Thymus (tissue), 14 donors: ENCODE data around the gene ZNF506. TPM values are rescaled to one million over a fixed set of nuclear protein-coding genes. Genes with fewer than 3 reads are reported as not detected.
"Not testable (repeated sequence)": the region's sequence is repeated elsewhere in the genome, so short reads cannot be mapped to it uniquely, and the experiment has no call there.

Source experiments
- DNase-seq, 9 donors: peaks; one replicate each; pipeline ENCODE4 v3.0.0-alpha.2; 2013; ENCODE audit warnings: low spot score in 9 of 9, low read depth in 6 of 9, missing footprints in 1 of 9
- H3K27ac ChIP-seq, 2 donors: one replicate each; pipeline ENCODE4 v1.5.1; 2013; ENCODE audit warnings: control low read depth in 1 of 2, low read depth in 1 of 2, low read length in 1 of 2, mild to moderate bottlenecking in 1 of 2, moderate library complexity in 1 of 2
- H3K27me3 ChIP-seq, 2 donors: one replicate each; pipeline ENCODE4 v1.5.1; 2013; ENCODE audit warnings: low read length in 1 of 2; ENCODE audit not compliant: control insufficient read depth in 2 of 2, insufficient read depth in 1 of 2
- H3K36me3 ChIP-seq, 2 donors: one replicate each; pipeline ENCODE4 v1.5.1; 2013; ENCODE audit warnings: low read length in 1 of 2, mild to moderate bottlenecking in 1 of 2, moderate library complexity in 1 of 2; ENCODE audit not compliant: control insufficient read depth in 2 of 2, insufficient read depth in 2 of 2
- H3K4me1 ChIP-seq, 2 donors: one replicate each; pipeline ENCODE4 v1.5.1; 2013; ENCODE audit warnings: low read length in 2 of 2; ENCODE audit not compliant: control insufficient read depth in 2 of 2, insufficient read depth in 2 of 2
- H3K4me3 ChIP-seq, 2 donors: one replicate each; pipeline ENCODE4 v1.5.1; 2013; ENCODE audit warnings: low read length in 2 of 2, control low read depth in 1 of 2, mild to moderate bottlenecking in 1 of 2
- H3K9me3 ChIP-seq, 2 donors: one replicate each; pipeline ENCODE4 v1.5.1; 2013; ENCODE audit warnings: low read length in 1 of 2, mild to moderate bottlenecking in 1 of 2; ENCODE audit not compliant: control insufficient read depth in 2 of 2, insufficient read depth in 1 of 2
- WGBS: extraction: QIAGEN DNeasy Blood & Tissue Kit; methylation state at CpG from one replicate; pipeline ENCODE4 v1.1.7; 2013; 5-methylcytosine and 5-hydroxymethylcytosine counted together
- long read RNA-seq, 10 donors: transcript quantifications; one replicate each; lab custom pipeline, GENCODE V29; 2026
- polyA plus RNA-seq: library from polyadenylated mRNA; stranded (reverse); fragments of 200-250 nt; gene quantifications from one replicate; pipeline ENCODE4 v1.2.3, GENCODE V29; 2013
- total RNA-seq: library from RNA; stranded (reverse); fragments of 120-200 nt; gene quantifications from one replicate; pipeline ENCODE4 v1.2.4, GENCODE V29; 2013
- donor health status: healthy.

Gene ZNF506
- total RNA-seq (15.6 TPM), polyA plus RNA-seq (14.4 TPM)
- long read RNA-seq, donor 1, full-length matches to known transcripts = 4 of 4 reads
- long read RNA-seq, donor 1, partial matches to known transcripts = 0 of 4 reads
- long read RNA-seq, donor 1, other reads (novel, unspliced or antisense) = 0 of 4 reads
- long read RNA-seq, donor 2, full-length matches to known transcripts = 40 of 47 reads
- long read RNA-seq, donor 2, partial matches to known transcripts = 7 of 47 reads
- long read RNA-seq, donor 2, other reads (novel, unspliced or antisense) = 0 of 47 reads
- long read RNA-seq, donor 3, full-length matches to known transcripts = 11 of 11 reads
- long read RNA-seq, donor 3, partial matches to known transcripts = 0 of 11 reads
- long read RNA-seq, donor 3, other reads (novel, unspliced or antisense) = 0 of 11 reads
- long read RNA-seq, donor 4, full-length matches to known transcripts = 12 of 12 reads
- long read RNA-seq, donor 4, partial matches to known transcripts = 0 of 12 reads
- long read RNA-seq, donor 4, other reads (novel, unspliced or antisense) = 0 of 12 reads
- long read RNA-seq, donor 5, full-length matches to known transcripts = 16 of 21 reads
- long read RNA-seq, donor 5, partial matches to known transcripts = 5 of 21 reads
- long read RNA-seq, donor 5, other reads (novel, unspliced or antisense) = 0 of 21 reads
- long read RNA-seq, donor 6, full-length matches to known transcripts = 7 of 16 reads
- long read RNA-seq, donor 6, partial matches to known transcripts = 9 of 16 reads
- long read RNA-seq, donor 6, other reads (novel, unspliced or antisense) = 0 of 16 reads
- long read RNA-seq, donor 7, full-length matches to known transcripts = 9 of 26 reads
- long read RNA-seq, donor 7, partial matches to known transcripts = 17 of 26 reads
- long read RNA-seq, donor 7, other reads (novel, unspliced or antisense) = 0 of 26 reads
- long read RNA-seq, donor 8, full-length matches to known transcripts = 7 of 7 reads
- long read RNA-seq, donor 8, partial matches to known transcripts = 0 of 7 reads
- long read RNA-seq, donor 8, other reads (novel, unspliced or antisense) = 0 of 7 reads
- long read RNA-seq, donor 9, full-length matches to known transcripts = 12 of 12 reads
- long read RNA-seq, donor 9, partial matches to known transcripts = 0 of 12 reads
- long read RNA-seq, donor 9, other reads (novel, unspliced or antisense) = 0 of 12 reads
- long read RNA-seq, donor 10, full-length matches to known transcripts = 6 of 6 reads
- long read RNA-seq, donor 10, partial matches to known transcripts = 0 of 6 reads
- long read RNA-seq, donor 10, other reads (novel, unspliced or antisense) = 0 of 6 reads

- Histone ChIP-seq H3K4me1 (peaks cover 0 to 3% of the 10 kb centered on the region in 2 donors), H3K4me3 (peak within 1 kb of the TSS; percentile 60 to 81), H3K9me3 (peaks cover 3 to 37% of the 10 kb centered on the region in 2 donors), H3K27ac (peak within 1 kb of the TSS; percentile 98), H3K36me3 (peaks cover 5 to 6% of the 10 kb centered on the region in 2 donors), H3K27me3 (no peaks in the 10 kb centered on the region)
- peak; percentile 87 to 97 (median 90) for DNase-seq
- WGBS = 2% methylated on average over 28 of the region's 28 CpGs
Observed at GRCh38 chr19:19821366-19821951, at the start of gene ZNF506. Gene ZNF506, minus strand, starts transcription at chr19:19821750. Its CDS starts 147 bp downstream, at chr19:19821603.

GRCh38 chr19:19870086-19870485 is 48.5 kb upstream of the ZNF506 start:
- not testable (repeated sequence) for H3K27ac ChIP-seq, H3K4me1 ChIP-seq, H3K36me3 ChIP-seq, H3K27me3 ChIP-seq, H3K4me3 ChIP-seq, DNase-seq
- peaks cover 5 to 19% of the 10 kb centered on the region in 2 donors for H3K9me3 ChIP-seq
- 97% methylated on average over 5 of the region's 5 CpGs for WGBS

GRCh38 chr19:19866611-19867248 is 45.2 kb upstream of the ZNF506 start:
- DNase-seq = peak; percentile 3 to 53 (median 16)
- Histone ChIP-seq H3K9me3 (peaks cover 0 to 9% of the 10 kb centered on the region in 2 donors), H3K4me3 (peak overlapping the region; percentile 64 to 89), H3K27ac (peak overlapping the region; percentile 98 to 99), H3K4me1 (peaks cover 2 to 3% of the 10 kb centered on the region in 2 donors), H3K27me3 (no peaks in the 10 kb centered on the region), H3K36me3 (no peaks in the 10 kb centered on the region)
- WGBS = 11% methylated on average over 23 of the region's 23 CpGs

- peaks cover under 1 to 12% of the 10 kb centered on the region in 2 donors for H3K9me3 ChIP-seq
Observed at GRCh38 chr19:19865750-19866610, 44.4 kb upstream of the ZNF506 start, which contains the start of gene ZNF253. Gene ZNF253, plus strand, starts transcription at chr19:19865882. Its CDS starts 115 bp downstream, at chr19:19865997.

GRCh38 chr19:19860756-19861390 is 39.3 kb upstream of the ZNF506 start:
- peak; percentile 9 to 76 (median 56) for DNase-seq
- H3K9me3 ChIP-seq = peaks cover 2 to 19% of the 10 kb centered on the region in 2 donors
- 19% methylated on average over 29 of the region's 29 CpGs for WGBS
- peak overlapping the region; percentile 27 to 29 for H3K4me3 ChIP-seq
- no peaks in the 10 kb centered on the region for H3K27me3 ChIP-seq
- no peaks in the 10 kb centered on the region for H3K4me1 ChIP-seq
- no peaks in the 10 kb centered on the region for H3K36me3 ChIP-seq
- H3K27ac ChIP-seq = no peak overlapping the region

More at GRCh38 chr19:19865750-19866610, 44.4 kb upstream of the ZNF506 start, which contains the start of gene ZNF253:
- Histone ChIP-seq H3K36me3 (no peaks in the 10 kb centered on the region), H3K4me3 (peak within 1 kb of the TSS; percentile 64 to 89), H3K4me1 (peaks cover 2 to 3% of the 10 kb centered on the region in 2 donors), H3K27me3 (no peaks in the 10 kb centered on the region), H3K27ac (peak within 1 kb of the TSS; percentile 98 to 99)
- WGBS = under 1% methylated on average over 43 of the region's 43 CpGs
- DNase-seq = peak; percentile 88 to 98 (median 93)

- Histone ChIP-seq H3K36me3 (no peaks in the 10 kb centered on the region), H3K4me1 (no peaks in the 10 kb centered on the region), H3K27me3 (no peaks in the 10 kb centered on the region), H3K4me3 (no peak overlapping the region), H3K9me3 (peaks cover 2 to 16% of the 10 kb centered on the region in 2 donors), H3K27ac (no peak overlapping the region)
- no peak for DNase-seq
- WGBS = 99% methylated on average over 2 of the region's 2 CpGs
Observed at GRCh38 chr19:19858751-19859150, 37.2 kb upstream of the ZNF506 start.

GRCh38 chr19:19851740-19852139 is 30.2 kb upstream of the ZNF506 start:
- WGBS = 52% methylated on average over 2 of the region's 2 CpGs
- not testable (repeated sequence) for H3K4me1 ChIP-seq, H3K27ac ChIP-seq, H3K27me3 ChIP-seq, DNase-seq, H3K36me3 ChIP-seq, H3K4me3 ChIP-seq
- peaks cover 0 to 14% of the 10 kb centered on the region in 2 donors for H3K9me3 ChIP-seq
